Measurements from ENCODE around the gene COL18A1. TPM values are rescaled to one million over a fixed set of nuclear protein-coding genes. Genes with fewer than 3 reads are reported as not detected.
A peak's percentile ranks its signal among the peaks of the same experiment; 100 is the strongest.

Gene COL18A1
- total RNA-seq, 1 donor from 2014 or later: 52.6 TPM

- H3K4me3 Mint-ChIP-seq: no peak overlapping the region
- no peak overlapping the region for H3K27ac ChIP-seq
- DNase-seq (ENCODE audit: low spot score): no peak
- peaks cover 58% of the 10 kb centered on the region for H3K79me2 ChIP-seq (ENCODE audit: low read depth)
- no peak overlapping the region for H3K4me2 ChIP-seq
- peaks cover 8% of the 10 kb centered on the region for H3K36me3 ChIP-seq
- peaks cover 20% of the 10 kb centered on the region for H3F3A ChIP-seq (ENCODE audit: low read depth)
- no peak overlapping the region for H3K27ac Mint-ChIP-seq
- H3K27me3 ChIP-seq: no peaks in the 10 kb centered on the region
- H3K27me3 Mint-ChIP-seq (ENCODE audit: insufficient read depth, low read depth): peaks cover 6% of the 10 kb centered on the region
- H3K36me3 Mint-ChIP-seq: peaks cover 12% of the 10 kb centered on the region
- peaks cover 8% of the 10 kb centered on the region for H3K9me3 ChIP-seq (ENCODE audit: low read depth)
- H3K4me3 ChIP-seq: no peak overlapping the region
- TF ChIP-seq EZH2phosphoT487 (IDR thresholded peaks at IDR 0.05) (no peak), EZH2 (IDR thresholded peaks at IDR 0.05) (no peak)
- TF ChIP-seq, protein P1, sequence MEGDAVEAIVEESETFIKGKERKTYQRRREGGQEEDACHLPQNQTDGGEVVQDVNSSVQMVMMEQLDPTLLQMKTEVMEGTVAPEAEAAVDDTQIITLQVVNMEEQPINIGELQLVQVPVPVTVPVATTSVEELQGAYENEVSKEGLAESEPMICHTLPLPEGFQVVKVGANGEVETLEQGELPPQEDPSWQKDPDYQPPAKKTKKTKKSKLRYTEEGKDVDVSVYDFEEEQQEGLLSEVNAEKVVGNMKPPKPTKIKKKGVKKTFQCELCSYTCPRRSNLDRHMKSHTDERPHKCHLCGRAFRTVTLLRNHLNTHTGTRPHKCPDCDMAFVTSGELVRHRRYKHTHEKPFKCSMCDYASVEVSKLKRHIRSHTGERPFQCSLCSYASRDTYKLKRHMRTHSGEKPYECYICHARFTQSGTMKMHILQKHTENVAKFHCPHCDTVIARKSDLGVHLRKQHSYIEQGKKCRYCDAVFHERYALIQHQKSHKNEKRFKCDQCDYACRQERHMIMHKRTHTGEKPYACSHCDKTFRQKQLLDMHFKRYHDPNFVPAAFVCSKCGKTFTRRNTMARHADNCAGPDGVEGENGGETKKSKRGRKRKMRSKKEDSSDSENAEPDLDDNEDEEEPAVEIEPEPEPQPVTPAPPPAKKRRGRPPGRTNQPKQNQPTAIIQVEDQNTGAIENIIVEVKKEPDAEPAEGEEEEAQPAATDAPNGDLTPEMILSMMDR (IDR thresholded peaks at IDR 0.05): no peak
- peaks cover 24% of the 10 kb centered on the region for H3K4me1 Mint-ChIP-seq
- peaks cover 9% of the 10 kb centered on the region for H3K9me3 Mint-ChIP-seq
- no peak overlapping the region for H3K9ac ChIP-seq
- peaks cover 23% of the 10 kb centered on the region for H3K4me1 ChIP-seq
- no peak overlapping the region for H2AFZ ChIP-seq (replicated peaks)
- peaks cover 71% of the 10 kb centered on the region for H4K20me1 ChIP-seq (ENCODE audit: low read depth)
These were observed 61.6 kb downstream of the COL18A1 start for GRCh38 chr21:45466330-45467220.

DNA sequence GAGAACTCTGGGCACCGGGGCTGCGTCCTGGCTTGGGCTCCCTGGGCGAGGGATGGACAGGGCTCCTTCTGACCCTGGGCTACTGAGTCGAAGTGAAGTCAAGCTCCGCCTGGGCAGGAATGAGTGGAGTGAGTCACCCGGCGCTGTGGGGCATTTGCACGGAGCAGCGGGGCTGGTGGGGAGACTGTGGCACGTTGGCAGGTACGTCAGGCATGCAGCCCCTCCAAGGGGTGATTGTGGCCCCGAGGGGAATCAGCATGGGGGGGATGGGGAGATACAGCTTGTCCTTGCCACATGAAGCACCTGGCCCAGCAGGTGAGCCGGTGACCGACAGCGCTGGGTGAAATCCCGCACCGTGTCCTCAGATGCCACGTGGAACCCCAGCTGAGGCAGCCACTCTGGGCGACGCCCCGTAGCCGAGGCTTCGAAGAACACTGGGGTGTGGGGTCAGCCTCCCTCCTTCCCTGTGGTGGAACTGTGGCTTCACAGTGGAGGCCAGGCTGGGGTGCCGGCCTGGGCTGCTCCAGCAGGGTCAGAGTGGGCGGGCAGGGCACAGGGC, 62.3 kb downstream of the COL18A1 start:
- H3K27me3 Mint-ChIP-seq (ENCODE audit: insufficient read depth, low read depth): peaks cover 6% of the 10 kb centered on the region
- Histone ChIP-seq H3K79me2 (ENCODE audit: low read depth) (peaks cover 59% of the 10 kb centered on the region), H3F3A (ENCODE audit: low read depth) (peaks cover 20% of the 10 kb centered on the region), H3K27me3 (no peaks in the 10 kb centered on the region), H2AFZ (replicated peaks) (no peak overlapping the region), H3K36me3 (peaks cover 4% of the 10 kb centered on the region), H3K9ac (no peak overlapping the region), H4K20me1 (ENCODE audit: low read depth) (peaks cover 78% of the 10 kb centered on the region), H3K9me3 (ENCODE audit: low read depth) (peaks cover 5% of the 10 kb centered on the region), H3K4me1 (peaks cover 30% of the 10 kb centered on the region), H3K4me3 (no peak overlapping the region), H3K4me2 (no peak overlapping the region), H3K27ac (no peak overlapping the region)
- DNase-seq (ENCODE audit: low spot score): no peak
- peaks cover 6% of the 10 kb centered on the region for H3K36me3 Mint-ChIP-seq
- H3K4me3 Mint-ChIP-seq: no peak overlapping the region
- peaks cover 2% of the 10 kb centered on the region for H3K9me3 Mint-ChIP-seq
- H3K27ac Mint-ChIP-seq: no peak overlapping the region
- peaks cover 25% of the 10 kb centered on the region for H3K4me1 Mint-ChIP-seq
- TF ChIP-seq, protein P1 (IDR thresholded peaks at IDR 0.05): no peak
- TF ChIP-seq EZH2phosphoT487 (IDR thresholded peaks at IDR 0.05) (no peak), EZH2 (IDR thresholded peaks at IDR 0.05) (no peak)

GRCh38 chr21:45468051-45468970, 63.3 kb downstream of the COL18A1 start:
- peaks cover 65% of the 10 kb centered on the region for H3K79me2 ChIP-seq (ENCODE audit: low read depth)
- no peak overlapping the region for H2AFZ ChIP-seq (replicated peaks)
- H3K27me3 ChIP-seq: no peaks in the 10 kb centered on the region
- peak overlapping the region; percentile 94 for H3K27ac ChIP-seq
- no peak overlapping the region for H3K4me2 ChIP-seq
- TF ChIP-seq EZH2phosphoT487 (IDR thresholded peaks at IDR 0.05) (no peak), EZH2 (IDR thresholded peaks at IDR 0.05) (no peak)
- TF ChIP-seq, protein P1 (IDR thresholded peaks at IDR 0.05): no peak
- Mint-ChIP-seq H3K27ac (no peak overlapping the region), H3K4me1 (peaks cover 25% of the 10 kb centered on the region), H3K27me3 (ENCODE audit: insufficient read depth, low read depth) (peaks cover 6% of the 10 kb centered on the region), H3K9me3 (no peaks in the 10 kb centered on the region), H3K4me3 (no peak overlapping the region), H3K36me3 (no peaks in the 10 kb centered on the region)
- no peak for DNase-seq (ENCODE audit: low spot score)
- no peak overlapping the region for H3K4me3 ChIP-seq
- peaks cover 88% of the 10 kb centered on the region for H4K20me1 ChIP-seq (ENCODE audit: low read depth)
- H3K4me1 ChIP-seq: peaks cover 30% of the 10 kb centered on the region
- no peaks in the 10 kb centered on the region for H3K9me3 ChIP-seq (ENCODE audit: low read depth)
- H3F3A ChIP-seq (ENCODE audit: low read depth): peaks cover 20% of the 10 kb centered on the region
- no peak overlapping the region for H3K9ac ChIP-seq
- H3K36me3 ChIP-seq: no peaks in the 10 kb centered on the region
